Stimulated activated CD4-positive, alpha-beta T cell treated with anti-CD3 and anti-CD28 coated beads, Interleukin-4, amount 100 ng/mL, for 4 hours (primary cell): ENCODE measurements around the gene SLC50A1.
"Not testable (repeated sequence)": the region's sequence is repeated elsewhere in the genome, so short reads cannot be mapped to it uniquely, and the experiment has no call there.

Source experiments
- DNase-seq, 2 experiments: peaks; one replicate each; pipeline ENCODE4 v3.0.0-alpha.2; 2020

SLC50A1 gene

DNA sequence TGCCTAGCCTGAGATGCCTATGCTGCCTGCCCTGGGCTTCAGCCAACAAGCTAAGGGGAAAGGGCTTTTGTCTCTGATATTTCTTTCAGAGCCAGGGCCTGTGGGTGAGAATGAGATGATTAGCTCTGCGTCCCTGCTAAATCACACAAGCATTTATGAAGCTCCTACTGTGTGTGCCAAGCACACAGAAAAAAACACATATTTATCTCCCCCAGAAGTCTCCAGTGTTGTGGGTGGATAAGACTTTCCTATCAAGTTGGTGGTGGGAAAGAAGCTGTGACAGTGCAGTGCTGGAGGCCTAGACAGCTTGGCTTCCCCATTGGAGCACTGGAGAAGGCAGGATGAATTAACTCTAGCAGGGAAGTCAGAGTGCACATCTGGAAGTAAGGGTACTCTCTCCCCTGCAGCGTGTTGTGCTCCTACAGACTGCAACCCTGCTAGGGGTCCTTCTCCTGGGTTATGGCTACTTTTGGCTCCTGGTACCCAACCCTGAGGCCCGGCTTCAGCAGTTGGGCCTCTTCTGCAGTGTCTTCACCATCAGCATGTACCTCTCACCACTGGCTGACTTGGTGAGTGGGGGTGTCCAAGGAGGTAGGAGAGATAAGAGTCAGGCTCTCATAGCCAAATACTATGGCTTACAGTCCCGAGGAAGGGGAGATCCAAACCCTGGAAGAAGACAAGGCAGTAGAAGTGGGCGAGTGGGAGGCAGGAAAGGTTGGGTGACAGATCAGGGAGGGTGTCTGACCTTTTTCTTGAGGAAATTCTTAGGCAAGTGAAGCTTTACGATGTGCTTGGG is 1.7 kb downstream of the SLC50A1 start:
- no peak for DNase-seq

- peak; percentile 88 to 89 for DNase-seq
Observed at GRCh38 chr1:155139895-155140629, 4.4 kb downstream of the SLC50A1 start, which contains the start of gene DPM3. TSS of gene DPM3 (minus strand) at chr1:155140531. CDS start at chr1:155140240, 291 bp downstream.

DNA sequence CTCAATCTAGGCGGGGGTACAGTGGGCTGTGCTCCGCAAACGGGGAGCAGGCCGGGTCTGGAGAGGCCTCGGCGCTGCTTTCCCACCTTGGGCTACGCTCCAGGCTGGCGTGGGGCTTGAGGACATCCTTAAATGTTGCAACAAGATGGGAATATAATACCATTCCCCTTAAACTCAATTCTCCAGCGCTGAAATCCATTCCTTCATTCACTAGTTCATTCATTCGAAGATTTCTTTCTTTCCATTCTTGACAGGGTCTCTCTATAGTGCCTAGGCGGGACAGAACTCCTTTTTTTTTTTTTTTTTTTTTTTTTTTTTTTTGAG is 4.9 kb downstream of the SLC50A1 start:
- no peak for DNase-seq

- no peak for DNase-seq
Observed at GRCh38 chr1:155141749-155142148, 6.1 kb downstream of the SLC50A1 start.

- no peak for DNase-seq
Observed at GRCh38 chr1:155145491-155145890, 9.8 kb downstream of the SLC50A1 start.

DNA sequence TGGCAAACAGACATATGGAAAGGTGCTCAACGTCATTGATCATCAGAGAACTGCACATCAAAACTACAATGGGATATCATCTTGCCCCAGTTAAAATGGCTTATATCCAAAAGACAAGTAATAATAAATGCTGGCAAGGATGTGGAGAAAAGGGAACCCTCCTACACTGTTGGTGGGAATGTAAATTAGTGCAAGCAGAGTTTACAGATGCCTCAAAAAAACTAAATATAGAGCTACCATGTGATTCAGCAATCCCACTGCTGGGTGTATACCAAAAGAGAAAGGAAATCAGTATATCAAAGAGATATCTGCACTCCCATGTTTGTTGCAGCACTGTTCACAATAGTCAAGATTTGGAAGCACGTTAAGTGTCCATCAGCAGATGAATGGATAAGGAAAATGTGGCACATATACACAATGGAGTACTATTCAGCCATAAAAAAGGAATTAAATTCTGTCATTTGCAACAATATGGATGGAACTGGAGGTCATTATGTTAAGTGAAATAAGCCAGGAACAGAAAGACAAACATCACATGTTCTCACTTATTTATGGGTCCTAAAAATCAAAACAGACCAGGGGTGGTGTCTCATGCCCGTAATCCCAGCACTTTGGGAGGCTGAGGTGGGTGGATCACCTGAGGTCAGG is 20.5 kb downstream of the SLC50A1 start:
- DNase-seq, result not testable (repeated sequence)

GRCh38 chr1:155158991-155159390 is 23.3 kb downstream of the SLC50A1 start:
- DNase-seq, result no peak

DNA sequence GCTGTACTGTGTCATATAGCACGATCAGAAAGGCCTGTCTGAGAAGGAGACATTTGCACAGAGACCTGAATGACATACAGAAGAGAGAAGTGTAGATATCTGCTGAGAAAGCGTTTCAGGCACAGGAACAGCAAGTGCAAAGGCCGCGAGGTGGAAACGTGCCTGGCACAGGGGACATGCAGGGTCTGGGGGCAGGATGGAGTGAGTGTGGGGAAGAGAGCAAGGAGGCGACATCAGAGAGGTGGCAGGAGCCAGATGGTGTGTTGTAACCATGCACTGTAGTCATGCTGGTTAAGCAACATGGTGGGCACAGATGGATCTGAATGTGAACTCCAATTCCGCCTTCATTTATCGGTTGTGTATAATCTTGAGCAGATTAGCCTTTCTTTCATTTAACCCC is 24.5 kb downstream of the SLC50A1 start:
- no peak for DNase-seq

GRCh38 chr1:155162631-155163030 is 27.0 kb downstream of the SLC50A1 start:
- DNase-seq, result not testable (repeated sequence)

GRCh38 chr1:155163785-155164184 is 28.1 kb downstream of the SLC50A1 start:
- DNase-seq, result not testable (repeated sequence)

- DNase-seq, result not testable (repeated sequence)
Observed at GRCh38 chr1:155164625-155165024, 29.0 kb downstream of the SLC50A1 start.

DNA sequence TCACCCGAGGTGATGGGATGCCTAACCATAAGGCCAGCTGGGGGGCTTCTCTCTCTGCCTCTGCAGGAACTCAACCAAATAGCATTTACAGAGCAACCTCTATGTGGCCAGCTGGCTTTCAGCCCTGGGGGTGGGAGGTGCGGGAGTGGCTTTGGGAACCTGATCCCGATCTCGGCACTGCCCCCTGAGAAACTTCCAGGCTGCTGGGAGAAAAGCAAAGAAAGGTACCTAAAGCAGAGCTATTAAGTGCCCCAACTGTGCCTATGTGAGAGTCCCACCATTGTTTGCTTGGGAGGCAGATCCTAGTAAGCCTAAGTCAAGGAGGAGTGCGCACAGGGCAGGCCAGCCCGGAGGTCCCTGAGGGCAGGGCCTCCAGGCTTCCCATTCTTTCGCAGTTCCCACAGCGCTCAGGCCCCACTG is 30.4 kb downstream of the SLC50A1 start:
- DNase-seq, result no peak

DNA sequence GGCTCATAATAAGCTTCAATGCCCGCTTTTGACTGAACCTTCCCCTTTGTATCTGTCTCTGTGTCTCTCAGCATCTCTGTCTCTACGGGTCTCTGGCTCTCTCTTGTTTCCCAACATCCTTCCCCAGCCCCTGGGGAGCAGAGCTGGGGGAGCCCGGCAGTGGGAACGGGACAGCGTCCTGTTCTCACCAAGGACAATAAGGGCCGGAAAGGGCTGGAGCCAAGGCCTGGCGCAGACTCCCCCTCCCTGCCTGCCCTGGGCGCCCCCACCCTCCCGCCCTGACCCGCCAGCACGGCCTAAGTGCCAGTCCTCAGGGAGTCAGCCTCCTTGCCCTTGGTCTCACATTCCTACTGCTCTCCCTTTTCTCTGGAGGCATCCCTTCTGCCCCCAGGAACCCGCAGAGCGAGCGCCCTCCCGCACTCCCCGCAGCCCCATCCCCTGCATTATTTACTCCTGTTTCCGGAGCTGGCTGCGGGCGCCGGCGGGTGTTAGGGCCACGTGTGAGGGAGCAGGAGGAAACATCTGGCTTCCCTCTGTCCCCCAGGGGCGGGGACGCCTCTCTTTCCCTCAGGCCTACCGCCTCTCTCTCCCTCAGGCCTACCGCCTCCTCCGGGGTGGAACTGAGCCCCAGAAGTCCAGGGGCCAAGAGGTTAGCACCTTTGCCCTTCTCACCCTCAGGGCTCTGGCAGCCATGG is 31.0 kb downstream of the SLC50A1 start:
- DNase-seq, result no peak

- peak; percentile 75 to 83 for DNase-seq
Observed at GRCh38 chr1:155167166-155168104, 31.8 kb downstream of the SLC50A1 start.

- DNase-seq, result not testable (repeated sequence)
Observed at GRCh38 chr1:155168105-155168445, 32.4 kb downstream of the SLC50A1 start.

GRCh38 chr1:155168456-155169210 is 33.0 kb downstream of the SLC50A1 start:
- no peak for DNase-seq

DNA sequence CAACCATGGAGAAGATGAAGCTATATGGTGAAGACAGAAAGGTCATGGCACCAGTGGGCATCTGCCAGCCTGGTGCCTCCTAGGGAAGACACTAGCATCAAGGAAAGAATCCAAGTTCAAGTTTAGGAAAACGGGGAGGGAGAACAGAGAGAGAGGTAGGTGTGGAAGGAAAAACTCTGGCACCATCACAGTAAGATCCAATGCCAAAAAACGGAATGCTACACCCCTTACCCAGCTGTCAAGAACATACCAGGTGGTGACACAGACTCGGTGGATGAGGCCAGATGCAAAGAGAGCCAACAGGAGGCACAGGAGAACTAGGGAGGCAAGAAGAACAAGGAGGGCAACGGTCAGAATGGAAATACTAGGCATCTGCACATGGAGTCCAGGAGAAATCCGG is 33.9 kb downstream of the SLC50A1 start:
- DNase-seq, result no peak

DNA sequence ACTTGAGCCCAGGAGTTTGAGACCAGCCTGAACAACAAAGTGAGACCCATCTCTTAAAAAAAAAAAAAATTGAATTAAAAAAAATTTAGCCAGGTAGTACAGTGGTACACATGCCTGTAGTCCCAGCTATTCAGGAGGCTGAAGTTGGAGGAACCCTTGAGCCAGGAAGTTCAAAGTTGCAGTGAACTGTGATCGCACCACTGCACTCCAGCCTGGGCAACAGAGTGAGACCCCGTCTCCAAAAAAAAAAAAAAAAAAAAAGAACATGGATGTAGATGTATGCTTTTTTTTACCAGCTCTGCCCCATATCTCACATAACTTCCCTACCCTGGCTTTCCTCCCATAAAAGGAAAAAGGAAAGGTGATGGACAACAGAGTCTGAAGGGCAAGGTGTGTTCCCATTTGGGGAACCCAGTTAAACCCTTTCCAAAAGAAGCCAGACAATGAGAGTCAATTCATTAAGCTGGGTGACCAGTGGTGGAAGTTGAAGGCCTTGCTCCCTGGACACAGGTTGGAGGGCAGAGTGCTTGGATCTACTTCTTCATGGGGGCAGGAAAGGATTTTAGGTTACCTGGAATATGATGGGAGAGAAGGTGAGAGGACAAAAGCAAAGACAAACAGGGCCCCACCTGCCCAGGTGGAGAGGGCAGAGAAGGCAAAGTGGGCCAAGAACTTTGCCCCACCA is 34.6 kb downstream of the SLC50A1 start:
- no peak for DNase-seq

DNA sequence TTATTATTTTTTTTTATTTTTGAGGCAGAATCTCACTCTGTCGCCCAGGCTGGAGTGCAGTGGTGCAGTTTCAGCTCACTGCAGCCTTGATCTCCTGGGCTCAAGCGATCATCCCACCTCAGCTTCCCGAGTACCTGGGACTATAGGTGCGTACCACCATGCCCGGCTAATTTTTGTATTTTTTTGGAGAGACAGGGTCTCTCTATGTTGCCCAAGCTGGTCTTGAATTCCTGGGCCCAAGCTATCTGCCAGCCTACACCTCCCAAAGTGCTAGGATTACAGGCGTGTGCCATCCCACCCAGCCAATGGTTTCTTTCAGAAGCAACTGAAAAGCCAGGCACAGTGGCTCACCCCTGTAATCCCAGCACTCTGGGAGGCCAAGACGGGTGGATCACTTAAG is 35.2 kb downstream of the SLC50A1 start:
- DNase-seq, result no peak
